Measurements from ENCODE around the gene LRRN2.
"Not testable (repeated sequence)": the region's sequence is repeated elsewhere in the genome, so short reads cannot be mapped to it uniquely, and the experiment has no call there.

LRRN2 gene

GRCh38 chr1:204685236-204686006 lies at the start of gene LRRN2:
Gene LRRN2 (minus strand): TSS chr1:204685738. CDS start chr1:204619992, 65,746 bp downstream.
- no peak for DNase-seq (ENCODE audit: low spot score)

GRCh38 chr1:204735042-204735441 lies 49.5 kb upstream of the LRRN2 start:
- DNase-seq (ENCODE audit: low spot score), result no peak

- DNase-seq (ENCODE audit: low spot score), result no peak
Measured at GRCh38 chr1:204733869-204734596, 48.5 kb upstream of the LRRN2 start.

- no peak for DNase-seq (ENCODE audit: low spot score)
Measured at GRCh38 chr1:204733289-204733688, 47.8 kb upstream of the LRRN2 start.

GRCh38 chr1:204731985-204732575 lies 46.5 kb upstream of the LRRN2 start:
- DNase-seq (ENCODE audit: low spot score), result no peak

- no peak for DNase-seq (ENCODE audit: low spot score)
Measured at GRCh38 chr1:204731509-204731908, 46.0 kb upstream of the LRRN2 start.

- no peak for DNase-seq (ENCODE audit: low spot score)
Measured at GRCh38 chr1:204730826-204731459, 45.4 kb upstream of the LRRN2 start.

GRCh38 chr1:204729516-204729915 lies 44.0 kb upstream of the LRRN2 start:
- no peak for DNase-seq (ENCODE audit: low spot score)

- DNase-seq (ENCODE audit: low spot score), result no peak
Measured at GRCh38 chr1:204728456-204728855, 42.9 kb upstream of the LRRN2 start.

GRCh38 chr1:204728045-204728444 lies 42.5 kb upstream of the LRRN2 start:
- no peak for DNase-seq (ENCODE audit: low spot score)

GRCh38 chr1:204727438-204727837 lies 41.9 kb upstream of the LRRN2 start:
- DNase-seq (ENCODE audit: low spot score), result not testable (repeated sequence)

- no peak for DNase-seq (ENCODE audit: low spot score)
Measured at GRCh38 chr1:204726478-204726877, 40.9 kb upstream of the LRRN2 start.

- no peak for DNase-seq (ENCODE audit: low spot score)
Measured at GRCh38 chr1:204725821-204726448, 40.4 kb upstream of the LRRN2 start.

- peak; percentile 65 for DNase-seq (ENCODE audit: low spot score)
Measured at GRCh38 chr1:204723131-204723787, 37.7 kb upstream of the LRRN2 start.

GRCh38 chr1:204721373-204722055 lies 36.0 kb upstream of the LRRN2 start:
- no peak for DNase-seq (ENCODE audit: low spot score)

GRCh38 chr1:204716660-204717059 lies 31.1 kb upstream of the LRRN2 start:
- no peak for DNase-seq (ENCODE audit: low spot score)

- DNase-seq (ENCODE audit: low spot score), result no peak
Measured at GRCh38 chr1:204714861-204715511, 29.4 kb upstream of the LRRN2 start.

- no peak for DNase-seq (ENCODE audit: low spot score)
Measured at GRCh38 chr1:204714194-204714860, 28.8 kb upstream of the LRRN2 start.

GRCh38 chr1:204713541-204713940 lies 28.0 kb upstream of the LRRN2 start:
- DNase-seq (ENCODE audit: low spot score), result no peak
